NCI-H774 (cell line): ENCODE results near the gene MSL1.

ENCODE experiments used
- DNase-seq: peaks from one replicate; lab custom pipeline; 2025; lab: John Stamatoyannopoulos, UW

Gene MSL1

DNA sequence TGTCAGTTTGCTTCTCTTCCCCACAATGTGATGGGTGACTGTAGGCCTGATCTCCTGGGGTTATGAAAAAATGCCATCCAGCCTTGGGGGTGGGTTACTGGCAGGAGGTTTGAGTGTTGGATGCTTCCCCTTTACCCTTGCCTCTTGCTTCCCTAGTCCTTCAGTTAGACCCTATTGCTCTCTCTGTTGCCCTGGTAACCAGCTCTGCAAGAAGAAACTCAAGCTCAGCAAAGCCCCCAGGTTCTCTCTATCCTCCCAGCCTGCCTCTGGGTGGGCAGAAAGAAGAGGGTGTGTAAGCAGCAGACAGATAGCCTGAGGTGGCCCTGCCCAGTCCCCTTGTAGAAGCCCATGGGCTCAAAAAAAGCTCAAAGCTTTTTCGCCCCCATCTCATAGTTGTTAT lies 52.7 kb downstream of the MSL1 start:
- DNase-seq = no peak

DNA sequence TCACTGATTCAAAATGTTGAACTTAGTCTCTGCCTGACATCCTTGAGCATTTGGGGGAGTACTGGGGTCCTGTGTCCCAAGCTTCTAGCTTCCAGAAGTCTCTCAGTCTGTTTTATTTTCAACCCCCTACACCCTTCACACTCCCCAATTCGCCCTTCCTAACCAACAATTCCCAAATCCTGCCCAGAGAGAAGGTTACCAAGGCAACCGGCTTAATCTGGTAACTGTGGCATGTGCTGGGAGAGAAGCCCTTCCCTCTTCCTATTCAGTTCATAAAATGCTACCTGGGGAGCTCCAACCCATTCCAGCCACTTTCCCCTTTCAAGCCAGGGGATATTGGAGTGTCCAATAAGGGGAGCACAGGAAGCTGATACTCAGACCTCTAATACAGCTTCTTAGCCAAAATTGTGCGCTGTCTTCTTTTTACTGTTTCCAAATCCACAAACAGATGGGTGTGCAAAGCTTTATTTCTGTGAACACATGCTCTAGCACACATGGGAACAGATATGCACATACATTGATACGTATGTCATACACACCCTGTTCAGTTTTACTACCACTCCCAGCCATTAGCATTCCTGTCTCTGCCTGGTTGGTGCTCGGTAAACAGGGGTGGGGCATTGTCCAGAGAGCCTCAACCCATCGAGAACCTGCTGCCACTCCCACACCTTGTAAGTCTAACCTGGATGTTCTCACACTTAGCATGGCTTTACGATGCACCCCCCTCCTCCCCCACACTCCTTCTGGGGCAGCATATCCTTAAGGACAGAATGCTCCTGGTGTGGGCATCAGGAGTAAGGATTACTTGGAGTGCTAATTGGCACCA lies 54.4 kb downstream of the MSL1 start:
- no peak for DNase-seq

DNA sequence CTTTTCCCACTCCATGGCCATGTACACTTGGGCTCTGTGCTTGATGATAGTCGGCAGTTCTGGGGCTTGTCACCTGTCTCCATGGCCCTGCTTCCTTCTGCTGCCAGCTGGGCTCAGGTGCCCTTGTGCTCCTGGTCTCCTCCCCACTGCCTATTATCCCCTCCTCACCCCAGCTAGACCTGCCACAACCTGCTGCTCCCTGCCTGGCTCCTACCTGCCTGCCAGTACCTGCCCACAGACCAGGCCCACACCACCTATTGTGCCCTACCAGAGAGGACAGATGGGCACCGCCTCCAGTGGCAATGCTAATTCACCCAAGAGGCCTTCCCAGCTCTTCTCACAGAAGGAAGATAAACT lies 55.0 kb downstream of the MSL1 start:
- DNase-seq = peak; percentile 26

DNA sequence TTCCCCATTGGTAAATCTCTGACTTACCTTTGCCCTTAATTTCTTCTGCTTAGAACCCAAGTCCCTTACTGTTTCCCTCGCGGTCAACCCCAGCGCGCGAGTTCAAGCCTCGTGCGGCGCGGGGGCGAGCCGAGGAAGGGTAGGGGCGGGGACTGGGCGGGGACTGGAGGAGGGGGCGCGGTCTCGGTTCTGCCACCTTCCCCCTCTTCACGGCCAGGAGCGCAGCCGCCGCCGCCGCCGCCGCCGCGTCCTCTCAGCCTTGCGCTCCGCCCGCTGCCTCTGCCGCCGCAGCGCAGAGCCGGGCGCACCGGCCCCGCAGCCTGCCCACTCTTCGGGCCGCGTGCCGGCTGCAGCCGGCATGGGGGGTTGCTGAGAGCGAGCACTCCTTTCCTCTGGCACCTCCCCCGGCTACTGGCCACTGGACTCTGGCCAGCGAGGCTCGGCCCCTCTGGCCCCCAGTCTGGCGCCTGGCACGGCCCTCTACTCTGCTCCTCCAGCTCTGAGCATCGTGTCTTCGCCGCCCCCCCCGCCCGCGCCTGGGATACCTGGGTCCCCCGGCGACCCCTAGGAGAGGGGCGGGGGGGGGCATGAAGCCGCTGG lies 55.6 kb downstream of the MSL1 start, which contains the start of gene RAPGEFL1:
TSS of gene RAPGEFL1 (plus strand) at position 196 of the 600 bp plus-strand sequence. CDS start at position 588, 392 bp downstream.
- peak; percentile 64 for DNase-seq

DNA sequence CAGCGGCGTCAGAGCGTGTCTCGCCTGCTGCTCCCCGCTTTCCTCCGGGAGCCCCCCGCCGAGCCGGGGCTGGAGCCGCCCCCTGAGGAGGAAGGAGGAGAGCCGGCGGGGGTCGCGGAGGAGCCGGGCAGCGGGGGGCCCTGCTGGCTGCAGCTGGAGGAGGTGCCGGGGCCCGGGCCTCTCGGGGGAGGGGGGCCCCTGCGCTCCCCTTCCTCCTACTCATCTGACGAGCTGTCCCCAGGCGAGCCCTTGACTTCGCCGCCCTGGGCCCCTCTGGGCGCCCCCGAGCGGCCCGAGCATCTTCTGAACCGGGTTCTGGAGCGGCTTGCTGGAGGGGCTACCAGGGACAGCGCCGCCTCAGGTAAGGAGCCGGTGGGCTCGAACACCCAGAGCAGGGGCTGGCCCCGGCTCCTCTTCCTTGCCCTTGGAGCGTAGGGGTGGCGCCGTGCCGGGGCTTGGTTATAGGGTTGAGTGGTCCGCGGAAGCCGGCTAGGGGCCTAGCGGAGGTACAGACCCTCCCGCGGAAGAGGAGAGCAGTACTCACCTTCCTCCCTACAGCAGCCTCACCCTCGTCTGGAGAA lies 56.3 kb downstream of the MSL1 start:
- DNase-seq = no peak

DNA sequence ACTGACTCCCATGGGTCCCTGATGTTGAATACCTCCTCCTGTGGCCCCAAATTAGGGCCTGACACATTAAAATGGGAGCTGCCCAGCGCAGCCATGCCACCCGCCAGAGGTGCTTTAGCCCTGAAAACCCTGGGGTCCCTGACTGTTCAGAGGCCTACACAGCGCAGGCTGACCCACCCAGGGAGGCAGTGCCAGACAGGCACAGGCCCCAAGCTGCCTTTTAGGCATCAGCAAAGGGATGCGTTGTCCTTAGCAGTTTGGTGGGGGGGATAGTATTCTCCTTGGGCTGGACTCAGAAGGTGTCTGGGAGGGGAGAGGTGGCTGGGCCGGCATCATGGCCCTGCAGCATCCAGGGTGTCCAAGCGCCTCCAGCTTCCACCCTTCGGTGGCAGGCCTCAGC lies 56.9 kb downstream of the MSL1 start:
- no peak for DNase-seq

DNA sequence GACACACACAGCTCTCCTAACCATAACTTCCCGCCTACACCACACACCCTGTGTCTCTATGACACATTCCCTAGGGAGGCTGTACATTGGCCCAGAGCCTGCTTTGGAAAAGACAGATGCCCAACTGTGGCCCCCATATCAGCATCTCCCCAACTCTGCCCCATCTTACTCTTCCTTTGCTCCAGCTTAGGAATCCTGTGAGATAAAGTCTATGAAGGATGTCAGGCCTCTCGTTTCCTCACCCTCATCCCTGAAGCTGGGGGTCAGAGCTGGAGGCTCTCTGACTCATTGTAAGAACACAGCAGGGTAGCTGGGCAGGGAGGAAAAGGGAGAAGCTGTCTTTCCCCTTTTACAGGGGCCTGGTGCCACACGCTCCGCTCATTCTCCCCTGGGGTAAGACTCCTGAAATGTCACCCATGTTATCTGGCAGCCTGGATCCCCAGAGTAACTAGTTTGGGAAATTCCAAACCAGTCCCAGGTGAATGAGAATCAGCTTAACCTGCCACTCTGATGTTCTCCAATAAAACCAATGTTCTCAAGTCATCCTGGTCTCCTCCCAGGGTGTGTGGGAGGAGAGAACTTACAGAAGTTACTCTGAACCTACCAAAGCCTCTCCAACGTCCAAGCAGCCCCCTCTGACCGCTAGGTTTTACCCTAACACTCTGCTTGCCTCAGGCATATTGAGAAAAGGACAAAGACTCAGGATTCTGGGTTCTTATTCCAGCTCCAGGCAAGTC lies 58.3 kb downstream of the MSL1 start:
- no peak for DNase-seq

DNA sequence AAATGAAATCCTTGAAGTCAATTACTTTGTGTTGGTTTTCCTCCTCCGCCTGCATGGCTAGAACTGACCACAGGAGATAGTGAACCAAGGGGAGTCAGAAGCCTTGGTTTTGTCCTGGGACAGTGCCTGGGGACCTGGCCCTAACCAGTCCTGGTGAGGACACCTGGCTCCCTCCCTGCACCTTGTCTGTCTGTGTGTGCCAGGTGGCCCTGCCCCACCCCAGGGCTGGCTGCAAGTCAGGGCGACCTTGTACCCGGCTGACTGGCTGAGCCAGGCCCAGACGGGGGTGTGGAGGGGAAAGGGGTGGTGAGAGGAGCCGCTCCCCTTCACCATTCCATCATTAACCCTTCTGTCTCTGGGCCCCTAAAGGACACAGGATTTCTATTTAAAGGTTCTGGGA lies 58.9 kb downstream of the MSL1 start:
- no peak for DNase-seq

DNA sequence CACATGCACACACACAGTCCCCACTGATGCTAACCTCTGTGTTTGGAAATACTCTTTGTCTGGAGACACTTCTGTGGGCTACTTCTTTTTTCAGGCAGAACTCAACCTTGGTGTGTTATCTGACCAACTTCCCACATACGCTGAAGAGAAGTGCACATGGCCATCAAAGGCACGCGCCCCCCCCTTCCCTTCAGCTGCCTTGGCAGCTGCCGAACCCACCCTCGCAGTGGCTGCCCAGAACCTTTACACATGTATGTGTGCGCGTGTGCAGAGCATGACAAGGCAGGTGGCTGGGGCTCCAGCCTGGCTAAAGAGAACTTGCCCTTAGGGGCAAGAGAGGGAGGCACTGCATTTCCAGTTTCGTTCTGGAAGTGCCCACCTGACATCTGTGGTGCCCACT lies 59.4 kb downstream of the MSL1 start:
- DNase-seq = no peak

DNA sequence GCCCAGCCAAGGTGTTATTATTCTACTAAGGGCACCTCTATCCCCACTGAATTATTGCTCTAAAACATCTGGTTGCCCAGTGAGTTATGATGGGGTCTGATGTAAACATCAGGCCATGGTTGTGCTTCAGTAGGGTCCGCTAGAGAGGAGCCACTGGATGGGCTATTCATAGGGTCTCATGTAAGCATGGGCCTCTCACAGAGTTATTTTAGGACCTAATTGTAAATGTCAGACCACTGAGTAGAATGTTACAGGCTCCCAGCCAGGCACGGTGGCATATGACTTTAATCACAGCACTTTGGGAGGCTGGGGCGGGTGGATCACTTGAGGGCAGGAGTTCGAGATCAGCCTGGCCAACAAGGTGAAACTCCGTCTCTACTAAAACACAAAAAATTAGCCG lies 60.8 kb downstream of the MSL1 start:
- no peak for DNase-seq
